AG04449 (cell line): ENCODE data around the gene ABHD17B.

Experiments used
- CTCF ChIA-PET: fragments of 350-600 bp; formaldehyde crosslinking; extraction: SDS; loops from one replicate; lab custom pipeline; 2021; ENCODE audit warnings: antibody characterized with exemption; lab: Yijun Ruan, JAX
- POLR2A ChIA-PET: fragments of 400-600, 350-600 bp; formaldehyde crosslinking; extraction: SDS; loops from one replicate; lab custom pipeline; 2020; ENCODE audit warnings: antibody characterized with exemption, inconsistent platforms; lab: Yijun Ruan, JAX
- DNase-seq: peaks from one replicate; pipeline ENCODE4 v3.0.0-alpha.2; 2010; ENCODE audit warnings: low read depth, low spot score
- H3K4me3 ChIP-seq: 2 replicates; pipeline ENCODE4 v1.5.1; 2011; ENCODE audit warnings: low read depth, mild to moderate bottlenecking, control low read depth, low read length
- CTCF ChIP-seq: IDR thresholded peaks from one replicate; pipeline ENCODE4 v1.5.1; 2011; ENCODE audit warnings: mild to moderate bottlenecking, moderate library complexity, low read length, control low read depth, inconsistent platforms; ENCODE audit not compliant: insufficient read depth; ENCODE audit errors: missing control alignments

ABHD17B gene

GRCh38 chr9:71928806-71929205 is 17.8 kb upstream of the ABHD17B start:
- ChIA-PET POLR2A (interaction anchor here (3.0 kb wide), 1 partner anchor 18 kb away, joined by 15 read pairs; the partner anchor contains the start of genes ABHD17B and C9orf85), CTCF (no interaction called here)
- no peak overlapping the region for H3K4me3 ChIP-seq
- DNase-seq, result no peak
- TF ChIP-seq CTCF, result no peak

GRCh38 chr9:71928376-71928775 is 17.4 kb upstream of the ABHD17B start:
- DNase-seq, result no peak
- H3K4me3 ChIP-seq, result no peak overlapping the region
- POLR2A ChIA-PET, result interaction anchor here (3.0 kb wide), 1 partner anchor 17 kb away, joined by 15 read pairs; the partner anchor contains the start of genes ABHD17B and C9orf85
- CTCF ChIA-PET, result no interaction called here
- no peak for TF ChIP-seq CTCF

GRCh38 chr9:71925834-71926233 is 14.8 kb upstream of the ABHD17B start:
- DNase-seq, result no peak
- TF ChIP-seq CTCF, result no peak
- ChIA-PET CTCF (interaction anchor here (1.5 kb wide), 1 partner anchor 15 kb away, joined by 4 read pairs; the partner anchor contains the start of genes ABHD17B and C9orf85), POLR2A (interaction anchor here (0.8 kb wide), 1 partner anchor 15 kb away, joined by 6 read pairs; the partner anchor contains the start of genes ABHD17B and C9orf85)
- no peak overlapping the region for H3K4me3 ChIP-seq

GRCh38 chr9:71924576-71924975 is 13.6 kb upstream of the ABHD17B start:
- no peak for TF ChIP-seq CTCF
- no peak overlapping the region for H3K4me3 ChIP-seq
- no peak for DNase-seq
- CTCF ChIA-PET, result no interaction called here
- POLR2A ChIA-PET, result no interaction called here

GRCh38 chr9:71921190-71921814 is 10.3 kb upstream of the ABHD17B start:
- ChIA-PET CTCF (no interaction called here), POLR2A (interaction anchor here (1.0 to 1.1 kb wide), 2 partner anchors 10 kb away, joined by 4 to 5 read pairs; partner anchors contain the start of genes ABHD17B and C9orf85)
- no peak overlapping the region for H3K4me3 ChIP-seq
- DNase-seq, result no peak
- TF ChIP-seq CTCF, result no peak

GRCh38 chr9:71920456-71921189 is 9.6 kb upstream of the ABHD17B start:
- no peak overlapping the region for H3K4me3 ChIP-seq
- ChIA-PET POLR2A (interaction anchor here (1.1 kb wide), 1 partner anchor 10 kb away, joined by 4 read pairs; the partner anchor contains the start of genes ABHD17B and C9orf85), CTCF (interaction anchor here (1.0 kb wide), 1 partner anchor 103 kb away, joined by 4 read pairs; no protein-coding TSS in a partner anchor)
- no peak for TF ChIP-seq CTCF
- DNase-seq, result no peak
